GM13977 (cell line): ENCODE data around the gene BLTP3A.
"Not testable (repeated sequence)": the region's sequence is repeated elsewhere in the genome, so short reads cannot be mapped to it uniquely, and the experiment has no call there.

Experiments
- DNase-seq: peaks from one replicate; pipeline ENCODE4 v3.0.0; 2012; ENCODE audit warnings: low spot score
- CTCF ChIP-seq: IDR thresholded peaks from 2 replicates; pipeline ENCODE4 v1.5.1; 2012; ENCODE audit warnings: mild to moderate bottlenecking, control low read depth; ENCODE audit not compliant: insufficient read depth; ENCODE audit errors: extremely low read depth, missing control alignments
- in situ Hi-C: fragments of 300-500 bp; cut with MboI; formaldehyde crosslinking; loops from one replicate; pipeline ENCODE4 v1.12.0; 2022; ENCODE audit warnings: low sequenced_read_pairs, low pct_unique_long_range_greater_than_20kb, mixed read lengths, inconsistent platforms; ENCODE audit not compliant: unreplicated experiment

BLTP3A gene

GRCh38 chr6:34817446-34817845 lies 25.6 kb downstream of the BLTP3A start:
- no peak for TF ChIP-seq CTCF
- DNase-seq: no peak
- in situ Hi-C loops: no loop called here

- in situ Hi-C loops, DNase-seq: not testable (repeated sequence)
Observed at GRCh38 chr6:34818872-34819570, 27.1 kb downstream of the BLTP3A start.

- DNase-seq: no peak
- no peak for TF ChIP-seq CTCF
- in situ Hi-C loops: no loop called here
Observed at GRCh38 chr6:34819571-34820480, 27.9 kb downstream of the BLTP3A start.

GRCh38 chr6:34829137-34829536 lies 37.3 kb downstream of the BLTP3A start:
- no peak for DNase-seq
- in situ Hi-C loops: no loop called here
- TF ChIP-seq CTCF: no peak

GRCh38 chr6:34832942-34833341 lies 41.1 kb downstream of the BLTP3A start:
- in situ Hi-C loops: no loop called here
- no peak for TF ChIP-seq CTCF
- no peak for DNase-seq

GRCh38 chr6:34834789-34835518 lies 43.1 kb downstream of the BLTP3A start:
- in situ Hi-C loops: no loop called here
- no peak for TF ChIP-seq CTCF
- no peak for DNase-seq
